ENCODE measurements around the gene PAQR5.
"Not testable (repeated sequence)": the region's sequence is repeated elsewhere in the genome, so short reads cannot be mapped to it uniquely, and the experiment has no call there.

PAQR5 gene

DNA sequence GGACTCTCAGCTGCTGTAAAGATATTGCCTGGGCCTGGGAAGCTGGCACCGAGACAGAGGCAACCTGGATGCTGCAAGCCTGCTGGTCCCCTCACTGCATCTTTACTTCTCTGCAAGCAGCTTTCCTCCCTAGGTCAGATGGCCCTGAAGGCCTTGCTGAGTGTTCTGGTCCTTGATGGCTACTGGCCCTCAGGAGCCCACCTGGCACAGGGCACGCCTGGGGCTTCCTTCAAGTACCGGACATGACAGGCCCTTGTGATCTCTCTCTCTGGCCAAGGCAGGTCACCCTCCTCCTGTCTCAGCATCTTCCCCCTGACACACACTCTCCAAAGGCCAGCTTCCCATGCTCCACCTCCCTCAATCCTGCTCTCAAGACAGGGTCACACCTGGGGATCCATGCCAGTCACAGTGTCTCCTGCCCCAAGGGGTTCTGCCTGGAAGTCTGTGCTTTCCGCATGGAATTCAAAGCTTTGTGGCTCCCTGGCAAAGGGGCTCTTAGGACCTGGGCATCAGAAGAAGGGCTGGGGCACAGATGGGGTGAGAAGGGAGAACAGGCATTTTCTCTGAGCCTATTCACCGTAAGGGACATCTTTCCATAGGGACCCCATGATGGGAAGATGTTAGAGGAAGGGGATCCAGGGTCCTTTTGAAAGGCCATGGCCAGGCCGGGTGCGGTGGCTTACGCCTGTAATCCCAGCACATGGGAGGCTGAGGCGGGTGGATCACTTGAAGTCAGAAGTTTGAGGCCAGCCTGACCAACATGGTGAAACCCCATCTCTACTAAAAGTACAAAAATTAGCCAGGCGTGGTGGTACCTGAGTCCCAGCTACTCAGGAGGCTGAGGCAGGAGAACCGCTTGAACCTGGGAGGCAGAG, 4.7 kb upstream of the PAQR5 start:
- no peak for DNase-seq

- DNase-seq = no peak
Measured at GRCh38 chr15:69296606-69297005, 2.1 kb upstream of the PAQR5 start.

DNA sequence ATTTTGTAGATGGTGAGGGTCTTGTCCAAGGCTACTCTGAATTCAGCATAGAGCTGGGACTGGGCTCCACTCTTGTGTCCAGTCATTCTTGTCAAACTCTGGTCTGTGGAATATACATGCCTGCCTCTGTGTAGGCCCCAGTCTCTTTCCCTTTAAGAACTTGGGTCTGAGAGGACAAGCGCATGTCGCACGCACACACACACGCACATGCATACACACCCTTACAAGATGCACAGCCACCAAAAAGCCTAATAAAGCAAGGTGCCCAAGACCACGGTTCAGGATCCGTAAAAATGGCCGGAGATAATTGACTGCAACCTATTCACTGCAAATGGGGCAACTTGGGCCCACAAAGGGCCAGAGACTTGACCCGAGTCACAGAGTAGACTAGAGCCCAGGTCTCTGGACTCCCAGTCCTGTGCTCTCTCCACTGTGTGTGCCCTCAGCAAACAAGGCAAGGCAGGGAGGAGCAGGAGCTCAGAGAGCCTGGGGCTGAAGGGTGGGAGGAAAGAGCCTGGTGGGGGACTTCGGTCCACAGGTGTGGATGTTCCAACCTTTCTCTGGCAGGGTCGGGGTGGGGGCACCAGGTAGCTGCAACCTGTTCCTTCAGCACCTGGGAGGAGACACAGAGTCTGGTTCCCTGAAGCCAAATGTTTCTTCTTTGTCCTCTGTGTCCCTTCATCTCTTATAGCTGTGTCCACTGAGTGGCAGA, 914 bp upstream of the PAQR5 start:
- DNase-seq = no peak

GRCh38 chr15:69298354-69298696, 387 bp upstream of the PAQR5 start:
- DNase-seq = no peak

DNA sequence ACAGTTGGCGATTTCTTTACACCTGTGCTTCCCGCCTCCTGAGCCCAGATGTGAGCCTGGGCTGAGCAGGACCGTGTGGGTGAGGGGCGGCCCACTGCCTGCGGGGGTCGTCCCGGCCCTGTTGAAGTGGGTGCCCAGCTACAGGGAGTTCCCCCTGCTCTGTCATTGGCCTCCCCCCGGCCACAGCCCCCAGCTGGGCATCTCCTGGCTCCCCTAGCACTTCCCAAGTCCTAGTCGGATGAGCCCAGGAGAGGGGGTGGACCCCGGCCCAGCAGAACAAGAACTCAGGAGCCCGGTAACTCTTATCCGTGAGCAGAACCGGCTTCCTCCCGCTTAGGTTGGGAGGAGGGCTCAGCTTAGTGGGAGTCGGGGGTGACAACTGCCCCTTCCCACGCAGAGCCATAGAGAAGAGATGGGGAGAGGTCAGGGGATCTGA, 757 bp downstream of the PAQR5 start:
- no peak for DNase-seq

DNA sequence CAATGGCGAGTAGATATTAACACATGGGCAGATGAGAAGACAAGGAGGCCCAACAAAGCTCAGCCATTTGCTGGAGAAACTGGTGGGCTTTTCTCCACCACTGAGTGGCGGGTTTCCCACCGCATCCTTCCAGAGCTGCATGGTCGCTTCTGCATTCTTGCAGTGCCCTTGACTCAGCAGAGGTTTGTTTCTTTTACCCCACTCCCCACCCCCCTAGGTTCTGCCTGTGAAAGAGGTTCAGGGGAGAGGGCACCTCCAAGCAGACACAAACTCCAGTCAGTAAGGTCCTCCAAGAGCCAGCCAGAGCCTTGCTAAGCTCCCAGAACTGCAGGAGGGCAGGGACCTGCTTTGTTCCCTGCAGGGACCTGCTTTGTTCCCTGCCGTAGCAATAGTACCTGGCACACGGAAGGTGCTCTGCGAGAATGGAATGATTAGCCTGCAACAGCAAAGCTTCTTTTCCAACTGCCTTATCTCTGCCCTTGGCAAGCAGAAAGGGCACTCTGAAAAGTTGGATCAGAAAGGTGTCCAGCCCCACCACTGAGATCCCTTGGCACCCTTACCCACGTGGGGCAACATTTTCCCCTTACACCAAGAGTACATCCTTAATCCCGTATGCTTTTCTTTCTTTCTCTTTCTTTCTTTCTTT, 1.4 kb downstream of the PAQR5 start:
- no peak for DNase-seq

GRCh38 chr15:69301101-69301500, 2.4 kb downstream of the PAQR5 start:
- not testable (repeated sequence) for DNase-seq

GRCh38 chr15:69302087-69302486, 3.4 kb downstream of the PAQR5 start:
- DNase-seq = not testable (repeated sequence)

GRCh38 chr15:69302929-69303328, 4.2 kb downstream of the PAQR5 start:
- DNase-seq = no peak

GRCh38 chr15:69303337-69304181, 4.8 kb downstream of the PAQR5 start:
- DNase-seq = no peak

DNA sequence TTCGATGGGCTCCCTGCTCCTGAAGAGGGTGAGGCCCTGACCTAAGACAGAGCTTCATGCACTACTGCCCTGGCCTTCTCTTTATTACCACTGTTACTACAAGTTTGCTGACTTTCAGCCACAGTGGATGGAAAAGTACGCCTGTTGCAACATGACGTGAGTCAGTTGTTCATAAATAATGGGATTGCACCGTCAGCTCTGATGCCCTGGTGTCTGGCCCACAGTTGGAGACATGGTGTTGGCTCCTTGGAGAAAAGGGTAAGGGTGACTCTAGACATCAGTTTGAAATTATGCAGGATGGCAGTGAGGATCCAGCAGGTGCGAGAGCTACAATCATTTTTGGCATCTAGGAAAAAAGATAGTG, 5.5 kb downstream of the PAQR5 start:
- DNase-seq = peak; percentile 78

DNA sequence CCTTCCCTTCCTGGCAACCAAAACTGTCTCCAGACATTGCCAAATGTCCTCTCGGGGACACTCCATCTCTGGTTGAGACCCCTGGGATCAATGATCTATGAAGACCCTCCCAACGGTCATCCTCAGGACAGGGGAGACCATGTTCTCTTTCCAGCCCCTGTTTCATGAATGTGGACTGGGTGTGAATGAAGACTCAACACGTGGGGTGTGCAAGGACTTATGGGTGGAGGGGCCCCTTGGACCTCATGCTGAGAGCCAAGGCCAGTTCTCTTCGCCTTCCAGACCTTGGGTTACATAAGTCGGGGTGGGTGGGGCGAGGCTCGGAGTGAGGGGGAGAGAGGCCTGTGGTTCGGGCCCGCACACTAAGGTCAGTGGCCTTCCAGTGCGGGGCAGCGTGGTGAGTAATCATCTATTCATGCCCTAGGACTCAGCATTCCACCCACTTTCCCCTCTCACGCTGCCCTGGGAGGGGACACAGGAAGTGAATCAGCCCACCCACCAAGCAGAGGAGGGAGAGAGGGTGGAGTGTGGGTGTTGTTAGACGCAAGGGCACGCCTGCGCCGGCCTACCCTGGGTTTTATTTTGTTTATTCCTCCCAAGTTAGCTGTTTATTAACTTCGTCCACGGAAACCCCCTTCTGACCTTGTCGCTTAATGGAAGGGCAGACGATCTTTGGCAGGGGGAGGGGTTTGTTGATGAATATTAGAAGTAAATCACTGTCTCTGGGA, 6.7 kb downstream of the PAQR5 start:
- peak; percentile 69 for DNase-seq

DNA sequence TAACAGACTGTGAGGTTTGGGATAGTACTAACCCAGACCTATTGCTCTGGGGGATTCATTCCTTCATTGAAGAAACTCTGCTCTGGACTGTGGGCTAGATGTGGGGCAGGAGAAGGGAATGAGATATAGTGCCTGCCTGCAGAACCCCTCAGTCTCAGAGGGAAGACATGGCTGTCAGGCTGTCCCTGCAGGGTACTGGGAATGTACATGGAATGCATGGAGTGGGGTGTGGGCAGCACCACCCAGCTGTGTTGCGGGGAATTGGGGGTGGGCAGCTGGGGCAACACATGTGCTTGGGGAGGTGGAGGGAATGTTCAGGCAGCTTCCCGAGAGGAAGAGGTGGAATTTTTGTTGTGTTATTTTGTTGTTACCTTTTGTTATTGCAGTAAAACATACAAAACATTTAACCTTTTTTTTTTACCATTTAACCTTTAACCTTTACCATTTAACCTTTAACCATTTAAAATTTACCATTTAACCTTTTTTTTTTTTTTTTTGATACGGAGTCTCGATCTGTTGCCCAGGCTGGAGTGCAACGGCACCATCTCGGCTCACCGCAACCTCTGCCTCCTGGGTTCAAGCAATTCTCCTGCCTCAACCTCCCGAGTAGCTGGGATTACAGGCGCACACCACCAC, 7.3 kb downstream of the PAQR5 start:
- no peak for DNase-seq

- no peak for DNase-seq
Measured at GRCh38 chr15:69307939-69308338, 9.2 kb downstream of the PAQR5 start.

DNA sequence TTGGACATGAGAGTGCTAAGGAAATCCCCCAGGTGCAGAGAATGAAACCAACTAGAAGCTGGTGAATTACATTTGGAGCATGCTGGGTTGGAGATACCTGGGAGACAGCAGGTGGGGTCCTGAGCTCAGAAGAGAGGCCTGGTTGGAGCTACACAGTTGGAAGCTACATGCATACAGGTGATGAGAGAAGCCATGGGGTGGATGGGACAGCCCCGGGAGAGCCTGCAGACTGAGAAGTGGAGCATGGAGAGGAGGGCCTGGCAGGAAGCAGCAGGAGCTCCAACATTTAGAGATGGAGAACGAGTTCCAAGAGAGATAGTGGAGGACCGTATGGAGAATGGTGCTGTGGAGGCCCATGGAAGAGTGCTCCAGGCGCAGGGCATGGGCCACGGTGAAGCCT, 10.2 kb downstream of the PAQR5 start:
- DNase-seq = no peak

DNA sequence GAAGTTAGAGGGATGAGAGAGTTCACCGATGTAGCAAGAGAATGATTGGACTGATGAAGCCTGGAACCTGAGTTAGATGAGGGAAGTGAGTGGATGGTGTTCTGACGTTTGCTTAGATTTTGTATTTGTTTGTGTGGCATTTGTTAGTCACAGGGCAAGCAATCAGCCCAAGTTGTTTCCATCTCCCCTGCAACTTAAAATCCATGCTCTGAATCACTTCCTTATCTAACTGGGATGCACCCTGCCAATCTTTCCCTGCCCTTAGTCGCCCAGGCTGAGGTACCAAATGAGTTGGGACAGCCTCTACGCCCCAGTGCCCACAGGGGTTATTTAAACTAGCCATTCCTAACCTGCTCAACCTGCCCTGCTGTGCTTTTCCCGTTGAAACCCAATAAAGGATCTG, 12.6 kb downstream of the PAQR5 start:
- DNase-seq = peak; percentile 58

GRCh38 chr15:69313432-69314000, 14.8 kb downstream of the PAQR5 start:
- no peak for DNase-seq

GRCh38 chr15:69314131-69314530, 15.4 kb downstream of the PAQR5 start:
- DNase-seq = no peak

GRCh38 chr15:69314736-69315135, 16.0 kb downstream of the PAQR5 start:
- DNase-seq = no peak

DNA sequence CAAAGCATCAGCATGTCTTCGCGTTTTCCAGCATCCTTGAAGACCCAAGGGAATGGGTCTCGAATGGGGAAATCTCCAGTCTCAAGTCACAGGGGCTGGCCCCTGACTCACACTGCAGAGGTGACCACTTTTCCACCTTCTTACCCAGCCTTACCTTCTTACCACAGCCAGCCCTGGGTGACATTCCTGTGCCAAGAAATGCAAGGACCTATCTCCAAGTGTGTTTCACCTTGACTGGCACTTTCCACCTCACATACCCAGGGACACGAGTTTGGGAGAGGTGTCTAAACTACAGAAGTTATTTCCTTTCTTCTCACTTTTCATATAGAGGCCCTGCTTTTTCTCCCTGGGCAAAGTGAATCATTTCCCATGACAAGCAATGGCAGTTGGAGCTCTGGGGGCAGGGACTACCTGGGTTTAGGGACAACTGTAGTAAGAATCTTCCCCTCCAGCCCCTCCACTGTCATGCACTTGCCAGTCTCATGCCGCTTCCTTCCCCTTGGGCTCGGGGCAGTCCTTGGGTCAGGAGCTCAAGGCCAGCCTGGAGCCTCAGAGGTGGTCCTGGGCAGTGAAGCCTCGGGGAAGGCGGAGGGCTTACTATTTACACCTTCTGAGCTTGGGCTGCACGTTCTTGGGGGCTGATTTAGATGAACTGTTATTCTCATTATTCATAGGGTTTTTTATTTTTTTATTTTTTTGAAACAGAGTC, 16.8 kb downstream of the PAQR5 start:
- DNase-seq = no peak

DNA sequence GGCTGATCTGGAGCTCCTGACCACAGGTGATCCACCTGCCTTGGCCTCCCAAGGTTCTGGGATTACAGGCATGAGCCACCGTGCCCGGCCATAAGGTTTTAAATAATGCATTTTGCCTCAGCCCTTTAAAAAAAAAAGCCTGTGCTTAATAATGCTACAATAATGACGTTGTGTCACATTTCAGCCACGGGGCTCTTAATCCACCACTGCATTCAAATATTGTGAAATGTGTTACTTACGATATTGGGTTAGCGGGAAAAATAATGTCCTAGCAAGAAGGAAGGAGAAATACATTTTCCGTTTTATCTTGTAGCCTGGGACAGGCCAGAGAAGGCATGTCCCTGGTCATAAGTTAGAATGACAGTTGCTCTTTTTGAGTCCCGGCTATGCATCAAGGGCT, 17.6 kb downstream of the PAQR5 start:
- DNase-seq = no peak
